OCI-LY3 (cell line): Measurements from ENCODE around the gene NCBP3.

Source experiments
- H2AFZ ChIP-seq: fragments of 200-600, 300-600 bp; shearing (Covaris generic); 2 replicates; pipeline ENCODE4 v1.6.0; 2014; ENCODE audit warnings: antibody characterized with exemption, low read depth, low read length
- H3K27ac ChIP-seq: fragments of 200-600, 300-600 bp; sonication (generic); 2 replicates; pipeline ENCODE4 v1.5.1; 2014; ENCODE audit warnings: mild to moderate bottlenecking, low read length, moderate library complexity, mixed read lengths
- H3K27me3 ChIP-seq: fragments of 200-600, 300-600 bp; sonication (generic); 2 replicates; pipeline ENCODE4 v1.6.1; 2014; ENCODE audit warnings: low read depth, low read length, mixed read lengths
- H3K36me3 ChIP-seq: fragments of 200-600, 300-600 bp; sonication (generic); replicated peaks from 2 replicates; pipeline ENCODE3; 2014; ENCODE audit warnings: low read depth, low read length, mixed read lengths
- H3K4me1 ChIP-seq: fragments of 300-600, 200-600 bp; sonication (generic); 2 replicates; pipeline ENCODE4 v1.6.1; 2014; ENCODE audit warnings: low read length, mixed read lengths
- H3K4me2 ChIP-seq: fragments of 200-600, 300-600 bp; sonication (generic); 2 replicates; pipeline ENCODE4 v1.6.1; 2014; ENCODE audit warnings: low read length, mixed read lengths
- H3K4me3 ChIP-seq: fragments of 300-600, 200-600 bp; sonication (generic); 2 replicates; pipeline ENCODE4 v1.5.1; 2014; ENCODE audit warnings: antibody characterized with exemption, mild to moderate bottlenecking, low read length, moderate library complexity
- H3K79me2 ChIP-seq: fragments of 300-600, 200-600 bp; shearing (Covaris generic); 2 replicates; pipeline ENCODE4 v1.6.1; 2014; ENCODE audit warnings: mild to moderate bottlenecking, low read length, mixed read lengths
- H3K9ac ChIP-seq: fragments of 300-600, 200-600 bp; shearing (Covaris generic); 2 replicates; pipeline ENCODE4 v1.6.0; 2014; ENCODE audit warnings: mild to moderate bottlenecking, low read length, moderate library complexity
- H3K9me3 ChIP-seq: fragments of 200-600, 300-600 bp; shearing (Covaris generic); 2 replicates; pipeline ENCODE4 v1.6.1; 2014; ENCODE audit warnings: low read length, mixed read lengths; ENCODE audit not compliant: insufficient read depth
- H4K20me1 ChIP-seq: fragments of 200-600, 300-600 bp; sonication (generic); 2 replicates; pipeline ENCODE4 v1.6.1; 2016; ENCODE audit warnings: low read length, mixed read lengths; ENCODE audit not compliant: insufficient read depth
- CTCF ChIP-seq: fragments of 200-600, 300-600 bp; sonication (generic); IDR thresholded peaks from 2 replicates; pipeline ENCODE4 v1.5.1; 2014; ENCODE audit warnings: antibody characterized with exemption, low read length, low read depth
- EZH2phosphoT487 ChIP-seq: fragments of 200-600 bp; shearing (Covaris generic); IDR thresholded peaks from 2 replicates; pipeline ENCODE4 v1.6.1; 2018; ENCODE audit warnings: antibody characterized with exemption, mixed run types, low read depth

The NCBP3 gene

GRCh38 chr17:3801792-3802191, 44.3 kb downstream of the NCBP3 start:
- TF ChIP-seq CTCF = no peak
- no peak for TF ChIP-seq EZH2phosphoT487
- H3K9me3 ChIP-seq = no peaks in the 10 kb centered on the region
- no peaks in the 10 kb centered on the region for H3K4me1 ChIP-seq
- no peaks in the 10 kb centered on the region for H3K36me3 ChIP-seq
- H3K79me2 ChIP-seq = no peaks in the 10 kb centered on the region
- no peaks in the 10 kb centered on the region for H4K20me1 ChIP-seq
- H2AFZ ChIP-seq = no peak overlapping the region
- H3K9ac ChIP-seq = no peak overlapping the region
- H3K27me3 ChIP-seq = no peaks in the 10 kb centered on the region
- no peak overlapping the region for H3K27ac ChIP-seq
- H3K4me2 ChIP-seq = no peak overlapping the region
- H3K4me3 ChIP-seq = no peak overlapping the region

- no peaks in the 10 kb centered on the region for H4K20me1 ChIP-seq
- TF ChIP-seq CTCF (no peak), EZH2phosphoT487 (no peak)
- no peak overlapping the region for H2AFZ ChIP-seq
- no peak overlapping the region for H3K9ac ChIP-seq
- H3K27me3 ChIP-seq = no peaks in the 10 kb centered on the region
- H3K4me3 ChIP-seq = no peak overlapping the region
- no peaks in the 10 kb centered on the region for H3K4me1 ChIP-seq
- no peaks in the 10 kb centered on the region for H3K9me3 ChIP-seq
- H3K79me2 ChIP-seq = no peaks in the 10 kb centered on the region
- no peak overlapping the region for H3K27ac ChIP-seq
- no peak overlapping the region for H3K4me2 ChIP-seq
- no peaks in the 10 kb centered on the region for H3K36me3 ChIP-seq
Observed at GRCh38 chr17:3801347-3801746, 44.7 kb downstream of the NCBP3 start.

- no peaks in the 10 kb centered on the region for H3K79me2 ChIP-seq
- no peaks in the 10 kb centered on the region for H3K9me3 ChIP-seq
- TF ChIP-seq CTCF = no peak
- no peak for TF ChIP-seq EZH2phosphoT487
- H3K4me2 ChIP-seq = no peak within 1 kb of the TSS
- no peak within 1 kb of the TSS for H3K9ac ChIP-seq
- no peaks in the 10 kb centered on the region for H4K20me1 ChIP-seq
- H3K36me3 ChIP-seq = no peaks in the 10 kb centered on the region
- H3K4me1 ChIP-seq = no peaks in the 10 kb centered on the region
- no peak within 1 kb of the TSS for H2AFZ ChIP-seq
- no peak within 1 kb of the TSS for H3K27ac ChIP-seq
- no peaks in the 10 kb centered on the region for H3K27me3 ChIP-seq
- H3K4me3 ChIP-seq = no peak within 1 kb of the TSS
Observed at GRCh38 chr17:3800362-3801271, 45.4 kb downstream of the NCBP3 start, which contains the start of gene ITGAE. TSS of gene ITGAE (minus strand) at chr17:3801188. CDS start at chr17:3801144, 44 bp downstream.

- no peaks in the 10 kb centered on the region for H3K36me3 ChIP-seq
- no peaks in the 10 kb centered on the region for H3K79me2 ChIP-seq
- H2AFZ ChIP-seq = no peak overlapping the region
- H3K9ac ChIP-seq = no peak overlapping the region
- TF ChIP-seq CTCF (no peak), EZH2phosphoT487 (no peak)
- no peak overlapping the region for H3K4me3 ChIP-seq
- H3K4me1 ChIP-seq = no peaks in the 10 kb centered on the region
- H3K4me2 ChIP-seq = no peak overlapping the region
- no peak overlapping the region for H3K27ac ChIP-seq
- no peaks in the 10 kb centered on the region for H3K27me3 ChIP-seq
- no peaks in the 10 kb centered on the region for H4K20me1 ChIP-seq
- no peaks in the 10 kb centered on the region for H3K9me3 ChIP-seq
Observed at GRCh38 chr17:3799181-3799945, 46.7 kb downstream of the NCBP3 start.
